Measurements from ENCODE around the gene SMURF2. TPM values are rescaled to one million over a fixed set of nuclear protein-coding genes. Genes with fewer than 3 reads are reported as not detected.

The SMURF2 gene
- total and polyA plus RNA-seq, 9 of the 15 experiments (the other 6 are each of a cell fraction or from before 2014, with no cell fraction given) = 3.8 to 22.0 (median 14.8) TPM

DNA sequence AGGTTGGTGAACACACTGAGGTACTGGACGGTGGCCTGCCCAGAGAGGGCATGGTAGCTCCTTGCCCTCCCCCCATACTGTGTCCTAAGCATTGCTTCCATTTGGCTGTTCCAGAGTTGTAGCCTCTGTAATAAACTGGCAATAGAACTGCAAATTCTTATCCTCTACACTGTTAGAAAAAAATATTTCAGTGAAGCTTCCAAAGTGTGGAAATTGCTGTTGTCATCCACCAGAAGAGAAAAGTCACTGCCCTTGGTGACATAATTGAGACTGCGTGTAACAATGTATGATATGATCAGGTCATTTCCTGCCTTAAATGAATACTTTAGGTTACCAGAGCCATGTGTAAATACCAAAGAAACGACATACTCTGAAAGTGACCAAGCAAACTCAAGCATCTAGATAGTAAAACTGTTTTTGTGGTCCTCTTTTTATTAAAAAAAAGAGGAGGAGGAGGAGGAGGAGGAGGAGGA is 89.4 kb downstream of the SMURF2 start (continued):
- TF ChIP-seq, protein P1, sequence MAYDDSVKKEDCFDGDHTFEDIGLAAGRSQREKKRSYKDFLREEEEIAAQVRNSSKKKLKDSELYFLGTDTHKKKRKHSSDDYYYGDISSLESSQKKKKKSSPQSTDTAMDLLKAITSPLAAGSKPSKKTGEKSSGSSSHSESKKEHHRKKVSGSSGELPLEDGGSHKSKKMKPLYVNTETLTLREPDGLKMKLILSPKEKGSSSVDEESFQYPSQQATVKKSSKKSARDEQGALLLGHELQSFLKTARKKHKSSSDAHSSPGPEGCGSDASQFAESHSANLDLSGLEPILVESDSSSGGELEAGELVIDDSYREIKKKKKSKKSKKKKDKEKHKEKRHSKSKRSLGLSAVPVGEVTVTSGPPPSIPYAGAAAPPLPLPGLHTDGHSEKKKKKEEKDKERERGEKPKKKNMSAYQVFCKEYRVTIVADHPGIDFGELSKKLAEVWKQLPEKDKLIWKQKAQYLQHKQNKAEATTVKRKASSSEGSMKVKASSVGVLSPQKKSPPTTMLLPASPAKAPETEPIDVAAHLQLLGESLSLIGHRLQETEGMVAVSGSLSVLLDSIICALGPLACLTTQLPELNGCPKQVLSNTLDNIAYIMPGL (CRISPR knock-in tag; IDR thresholded peaks at IDR 0.05) = no peak
- TF ChIP-seq SMAD3 (CRISPR knock-in tag; conservative IDR thresholded peaks at IDR 0.05) = 0 out of 2 replicates have a peak, but pooled peaks have one; percentile 46
- TF ChIP-seq, protein P2, sequence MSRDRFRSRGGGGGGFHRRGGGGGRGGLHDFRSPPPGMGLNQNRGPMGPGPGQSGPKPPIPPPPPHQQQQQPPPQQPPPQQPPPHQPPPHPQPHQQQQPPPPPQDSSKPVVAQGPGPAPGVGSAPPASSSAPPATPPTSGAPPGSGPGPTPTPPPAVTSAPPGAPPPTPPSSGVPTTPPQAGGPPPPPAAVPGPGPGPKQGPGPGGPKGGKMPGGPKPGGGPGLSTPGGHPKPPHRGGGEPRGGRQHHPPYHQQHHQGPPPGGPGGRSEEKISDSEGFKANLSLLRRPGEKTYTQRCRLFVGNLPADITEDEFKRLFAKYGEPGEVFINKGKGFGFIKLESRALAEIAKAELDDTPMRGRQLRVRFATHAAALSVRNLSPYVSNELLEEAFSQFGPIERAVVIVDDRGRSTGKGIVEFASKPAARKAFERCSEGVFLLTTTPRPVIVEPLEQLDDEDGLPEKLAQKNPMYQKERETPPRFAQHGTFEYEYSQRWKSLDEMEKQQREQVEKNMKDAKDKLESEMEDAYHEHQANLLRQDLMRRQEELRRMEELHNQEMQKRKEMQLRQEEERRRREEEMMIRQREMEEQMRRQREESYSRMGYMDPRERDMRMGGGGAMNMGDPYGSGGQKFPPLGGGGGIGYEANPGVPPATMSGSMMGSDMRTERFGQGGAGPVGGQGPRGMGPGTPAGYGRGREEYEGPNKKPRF (IDR thresholded peaks at IDR 0.05; ENCODE audit: low read depth, low read length) = no peak
- no peak for TF ChIP-seq ASH1L (IDR thresholded peaks at IDR 0.05; ENCODE audit: borderline replicate concordance, low read depth, partially characterized antibody)
- TF ChIP-seq STAT5A (IDR thresholded peaks at IDR 0.05; ENCODE audit: borderline replicate concordance, low read length) = no peak
- TF ChIP-seq NFRKB (IDR thresholded peaks at IDR 0.05; ENCODE audit: low read depth) = 0 out of 2 replicates have a peak, but pooled peaks have one; percentile 62
- TF ChIP-seq ZBTB7A (IDR thresholded peaks at IDR 0.05; ENCODE audit: borderline replicate concordance, control insufficient read depth, low read depth, low read length) = no peak
- no peak for TF ChIP-seq ZNF780A (CRISPR knock-in tag; IDR thresholded peaks at IDR 0.05)
- no peak for TF ChIP-seq KDM2B (CRISPR knock-in tag; IDR thresholded peaks at IDR 0.05)
- no peak; the same call in 1 of the 2 replicates for TF ChIP-seq ETV5 (CRISPR knock-in tag; IDR thresholded peaks at IDR 0.05; ENCODE audit: low read depth)
- peak; percentile 80 for TF ChIP-seq CREM (IDR thresholded peaks at IDR 0.05; ENCODE audit: low read depth)
- TF ChIP-seq TEAD1 (CRISPR knock-in tag; IDR thresholded peaks at IDR 0.05) = 0 out of 4 replicates have a peak, but pooled peaks of 1 of the 2 experiments have one; percentile 36
- TF ChIP-seq RHOXF2B (CRISPR knock-in tag; conservative IDR thresholded peaks at IDR 0.05) = no peak
- TF ChIP-seq HSF4 (CRISPR knock-in tag; IDR thresholded peaks at IDR 0.05; ENCODE audit: borderline replicate concordance) = no peak
- TF ChIP-seq, protein P3, sequence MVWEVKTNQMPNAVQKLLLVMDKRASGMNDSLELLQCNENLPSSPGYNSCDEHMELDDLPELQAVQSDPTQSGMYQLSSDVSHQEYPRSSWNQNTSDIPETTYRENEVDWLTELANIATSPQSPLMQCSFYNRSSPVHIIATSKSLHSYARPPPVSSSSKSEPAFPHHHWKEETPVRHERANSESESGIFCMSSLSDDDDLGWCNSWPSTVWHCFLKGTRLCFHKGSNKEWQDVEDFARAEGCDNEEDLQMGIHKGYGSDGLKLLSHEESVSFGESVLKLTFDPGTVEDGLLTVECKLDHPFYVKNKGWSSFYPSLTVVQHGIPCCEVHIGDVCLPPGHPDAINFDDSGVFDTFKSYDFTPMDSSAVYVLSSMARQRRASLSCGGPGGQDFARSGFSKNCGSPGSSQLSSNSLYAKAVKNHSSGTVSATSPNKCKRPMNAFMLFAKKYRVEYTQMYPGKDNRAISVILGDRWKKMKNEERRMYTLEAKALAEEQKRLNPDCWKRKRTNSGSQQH (CRISPR knock-in tag; IDR thresholded peaks at IDR 0.05) = no peak
- TF ChIP-seq HMG20A (CRISPR knock-in tag; conservative IDR thresholded peaks at IDR 0.05) = no peak
- TF ChIP-seq, protein P4, sequence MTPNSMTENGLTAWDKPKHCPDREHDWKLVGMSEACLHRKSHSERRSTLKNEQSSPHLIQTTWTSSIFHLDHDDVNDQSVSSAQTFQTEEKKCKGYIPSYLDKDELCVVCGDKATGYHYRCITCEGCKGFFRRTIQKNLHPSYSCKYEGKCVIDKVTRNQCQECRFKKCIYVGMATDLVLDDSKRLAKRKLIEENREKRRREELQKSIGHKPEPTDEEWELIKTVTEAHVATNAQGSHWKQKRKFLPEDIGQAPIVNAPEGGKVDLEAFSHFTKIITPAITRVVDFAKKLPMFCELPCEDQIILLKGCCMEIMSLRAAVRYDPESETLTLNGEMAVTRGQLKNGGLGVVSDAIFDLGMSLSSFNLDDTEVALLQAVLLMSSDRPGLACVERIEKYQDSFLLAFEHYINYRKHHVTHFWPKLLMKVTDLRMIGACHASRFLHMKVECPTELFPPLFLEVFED (CRISPR knock-in tag; conservative IDR thresholded peaks at IDR 0.05) = no peak
- TF ChIP-seq, protein P5, sequence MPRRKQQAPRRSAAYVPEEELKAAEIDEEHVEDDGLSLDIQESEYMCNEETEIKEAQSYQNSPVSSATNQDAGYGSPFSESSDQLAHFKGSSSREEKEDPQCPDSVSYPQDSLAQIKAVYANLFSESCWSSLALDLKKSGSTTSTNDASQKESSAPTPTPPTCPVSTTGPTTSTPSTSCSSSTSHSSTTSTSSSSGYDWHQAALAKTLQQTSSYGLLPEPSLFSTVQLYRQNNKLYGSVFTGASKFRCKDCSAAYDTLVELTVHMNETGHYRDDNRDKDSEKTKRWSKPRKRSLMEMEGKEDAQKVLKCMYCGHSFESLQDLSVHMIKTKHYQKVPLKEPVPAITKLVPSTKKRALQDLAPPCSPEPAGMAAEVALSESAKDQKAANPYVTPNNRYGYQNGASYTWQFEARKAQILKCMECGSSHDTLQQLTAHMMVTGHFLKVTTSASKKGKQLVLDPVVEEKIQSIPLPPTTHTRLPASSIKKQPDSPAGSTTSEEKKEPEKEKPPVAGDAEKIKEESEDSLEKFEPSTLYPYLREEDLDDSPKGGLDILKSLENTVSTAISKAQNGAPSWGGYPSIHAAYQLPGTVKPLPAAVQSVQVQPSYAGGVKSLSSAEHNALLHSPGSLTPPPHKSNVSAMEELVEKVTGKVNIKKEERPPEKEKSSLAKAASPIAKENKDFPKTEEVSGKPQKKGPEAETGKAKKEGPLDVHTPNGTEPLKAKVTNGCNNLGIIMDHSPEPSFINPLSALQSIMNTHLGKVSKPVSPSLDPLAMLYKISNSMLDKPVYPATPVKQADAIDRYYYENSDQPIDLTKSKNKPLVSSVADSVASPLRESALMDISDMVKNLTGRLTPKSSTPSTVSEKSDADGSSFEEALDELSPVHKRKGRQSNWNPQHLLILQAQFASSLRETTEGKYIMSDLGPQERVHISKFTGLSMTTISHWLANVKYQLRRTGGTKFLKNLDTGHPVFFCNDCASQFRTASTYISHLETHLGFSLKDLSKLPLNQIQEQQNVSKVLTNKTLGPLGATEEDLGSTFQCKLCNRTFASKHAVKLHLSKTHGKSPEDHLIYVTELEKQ (CRISPR knock-in tag; IDR thresholded peaks at IDR 0.05) = no peak

All from K562 (cell line).